Bladder microvascular endothelial cell (primary cell): Measurements from ENCODE around the gene DRP2. TPM values are rescaled to one million over a fixed set of nuclear protein-coding genes. Genes with fewer than 3 reads are reported as not detected.

Source experiments
- total RNA-seq: library from RNA; depleted of rRNA; stranded (reverse); fragments of >200 nt; gene quantifications from 2 replicates; pipeline ENCODE4 v1.2.3, GENCODE V29; 2014

The DRP2 gene, protein sequence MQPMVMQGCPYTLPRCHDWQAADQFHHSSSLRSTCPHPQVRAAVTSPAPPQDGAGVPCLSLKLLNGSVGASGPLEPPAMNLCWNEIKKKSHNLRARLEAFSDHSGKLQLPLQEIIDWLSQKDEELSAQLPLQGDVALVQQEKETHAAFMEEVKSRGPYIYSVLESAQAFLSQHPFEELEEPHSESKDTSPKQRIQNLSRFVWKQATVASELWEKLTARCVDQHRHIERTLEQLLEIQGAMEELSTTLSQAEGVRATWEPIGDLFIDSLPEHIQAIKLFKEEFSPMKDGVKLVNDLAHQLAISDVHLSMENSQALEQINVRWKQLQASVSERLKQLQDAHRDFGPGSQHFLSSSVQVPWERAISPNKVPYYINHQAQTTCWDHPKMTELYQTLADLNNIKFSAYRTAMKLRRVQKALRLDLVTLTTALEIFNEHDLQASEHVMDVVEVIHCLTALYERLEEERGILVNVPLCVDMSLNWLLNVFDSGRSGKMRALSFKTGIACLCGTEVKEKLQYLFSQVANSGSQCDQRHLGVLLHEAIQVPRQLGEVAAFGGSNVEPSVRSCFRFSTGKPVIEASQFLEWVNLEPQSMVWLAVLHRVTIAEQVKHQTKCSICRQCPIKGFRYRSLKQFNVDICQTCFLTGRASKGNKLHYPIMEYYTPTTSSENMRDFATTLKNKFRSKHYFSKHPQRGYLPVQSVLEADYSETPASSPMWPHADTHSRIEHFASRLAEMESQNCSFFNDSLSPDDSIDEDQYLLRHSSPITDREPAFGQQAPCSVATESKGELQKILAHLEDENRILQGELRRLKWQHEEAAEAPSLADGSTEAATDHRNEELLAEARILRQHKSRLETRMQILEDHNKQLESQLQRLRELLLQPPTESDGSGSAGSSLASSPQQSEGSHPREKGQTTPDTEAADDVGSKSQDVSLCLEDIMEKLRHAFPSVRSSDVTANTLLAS
- 0.06 TPM in 1 of 2 replicates, not detected in the other for total RNA-seq

DNA sequence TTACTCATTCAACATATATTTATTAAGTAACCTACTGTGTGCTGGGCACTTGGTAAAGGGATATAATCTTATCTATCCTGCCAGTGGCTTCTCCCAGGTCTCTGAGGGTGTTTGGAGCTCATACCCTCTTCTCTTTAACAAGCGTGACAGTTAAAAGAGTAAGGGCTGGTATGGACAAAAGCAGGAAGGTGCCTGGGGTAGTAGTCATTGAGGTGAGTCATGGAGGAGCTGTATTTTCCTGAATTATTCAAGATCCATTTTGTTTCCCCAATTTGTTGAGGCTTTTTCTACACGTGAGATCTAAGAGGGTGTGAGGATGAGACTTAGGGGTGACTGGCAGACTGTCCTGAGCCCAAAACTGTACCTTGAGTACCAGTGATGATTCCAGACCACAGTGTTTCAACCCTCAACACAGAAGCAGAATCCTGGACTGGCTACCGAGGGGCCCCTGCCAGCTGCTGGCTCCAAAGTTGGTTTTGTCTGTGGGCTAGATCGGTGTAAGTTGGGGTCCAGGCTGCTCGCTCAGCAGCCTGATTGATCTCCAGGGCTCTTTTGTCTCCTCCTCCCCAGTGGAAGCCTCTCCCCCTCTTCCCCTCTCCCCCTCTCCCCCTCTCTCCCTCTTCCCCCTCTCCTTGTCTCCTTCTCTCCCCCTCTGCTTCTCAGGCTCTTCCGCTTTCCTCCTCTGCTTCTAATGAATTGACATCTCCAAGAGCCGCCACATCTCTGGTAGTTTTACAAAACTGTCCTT, at the start of gene DRP2:
Gene DRP2, plus strand, starts transcription at position 671 of the 748 bp plus-strand sequence. CDS start 11,862 bp downstream, outside the sequence.

DNA sequence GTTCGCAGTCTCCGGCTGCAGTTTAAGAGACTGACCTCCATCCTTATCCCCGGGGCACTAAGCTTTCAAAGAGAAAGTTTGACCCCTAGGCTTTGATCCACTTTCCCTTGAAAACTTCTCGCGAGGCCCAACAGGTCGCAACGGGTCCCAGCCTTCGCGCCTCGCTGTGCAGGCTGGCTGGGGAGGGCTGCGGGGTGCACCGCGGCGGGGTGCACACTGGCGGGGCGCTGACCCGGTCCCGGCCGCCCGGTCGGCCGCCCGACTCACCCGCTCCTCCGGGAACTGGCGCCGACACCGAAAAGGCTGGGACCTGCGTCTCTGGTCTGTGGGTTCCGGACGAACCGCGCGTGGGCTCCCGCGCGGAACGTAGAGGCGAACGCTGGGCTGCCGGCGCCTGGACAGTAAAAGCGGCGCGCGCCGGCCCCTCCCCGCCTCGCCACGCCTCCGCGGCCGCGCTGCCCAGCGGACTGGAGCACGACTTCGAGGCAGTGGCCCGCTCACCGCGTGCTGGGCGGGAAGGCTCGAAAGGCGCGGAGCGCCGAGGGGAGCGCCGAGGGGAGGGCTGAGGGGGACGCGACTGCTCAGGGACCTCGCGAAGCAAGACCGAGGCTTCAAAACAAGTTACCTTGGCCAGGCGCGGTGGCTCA, 71.5 kb downstream of the DRP2 start, which contains the start of gene TAF7L:
Gene TAF7L, minus strand, starts transcription at position 378 of the 647 bp plus-strand sequence. CDS start 3,791 bp downstream, outside the sequence.

Other genes starting within 250 kb of the DRP2 start
- 10.4 and 17.5 TPM in 2 replicates for gene TRMT2B, start 167.7 kb upstream of the DRP2 start, total RNA-seq
- gene TMEM35A, start 140.9 kb upstream of the DRP2 start, total RNA-seq, result 0.16 and 1.3 TPM in 2 replicates
- 15.7 and 17.3 TPM in 2 replicates for gene CENPI, start 121.6 kb upstream of the DRP2 start, total RNA-seq
- gene TAF7L, start 71.5 kb downstream of the DRP2 start, total RNA-seq, result 0.13 and 0.32 TPM in 2 replicates
- 2.6 and 3.9 TPM in 2 replicates for gene TIMM8A, start 129.0 kb downstream of the DRP2 start, total RNA-seq
- gene BTK, start 166.4 kb downstream of the DRP2 start, total RNA-seq, result not detected in 2 replicates
- 499 and 727 TPM in 2 replicates for gene RPL36A, start 171.2 kb downstream of the DRP2 start, total RNA-seq
- gene GLA, start 188.1 kb downstream of the DRP2 start, total RNA-seq, result 21.2 and 22.3 TPM in 2 replicates
- 69.1 and 103 TPM in 2 replicates for gene HNRNPH2, start 188.4 kb downstream of the DRP2 start, total RNA-seq